NCI-H1417 treated with DMSO at 0.1 percent for 48 hours (cell line): Measurements from ENCODE around the gene SAFB2.
A peak's percentile ranks its signal among the peaks of the same experiment; 100 is the strongest.

Source experiments
- DNase-seq: peaks from one replicate; lab custom pipeline; 2025; lab: John Stamatoyannopoulos, UW

Gene SAFB2

GRCh38 chr19:5607318-5608275, 15.0 kb downstream of the SAFB2 start:
- DNase-seq: no peak

GRCh38 chr19:5605362-5605761, 17.2 kb downstream of the SAFB2 start:
- DNase-seq: no peak

DNA sequence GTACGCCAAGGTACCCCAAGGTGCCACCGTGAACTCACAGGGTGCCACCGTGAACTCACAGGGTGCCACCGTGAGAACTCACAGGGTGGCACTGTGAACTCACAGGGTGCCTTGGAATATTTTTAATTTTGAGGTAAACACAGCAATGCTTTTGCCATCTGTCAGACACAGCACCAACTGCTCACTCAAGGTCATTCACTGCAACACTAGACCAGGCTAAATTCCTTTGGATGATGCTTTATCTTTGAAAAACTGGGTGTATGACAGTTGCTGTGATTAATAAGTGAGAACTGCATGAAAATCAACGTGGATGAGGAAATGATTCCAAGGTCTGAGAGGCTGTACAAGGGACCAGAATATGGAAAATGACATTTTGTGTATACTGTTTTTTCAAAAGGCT, 18.9 kb downstream of the SAFB2 start:
- DNase-seq: no peak

- no peak for DNase-seq
These were observed 21.8 kb downstream of the SAFB2 start for GRCh38 chr19:5600797-5601196.

GRCh38 chr19:5595745-5596144, 26.8 kb downstream of the SAFB2 start:
- DNase-seq: no peak

GRCh38 chr19:5595129-5595528, 27.4 kb downstream of the SAFB2 start:
- DNase-seq: no peak

DNA sequence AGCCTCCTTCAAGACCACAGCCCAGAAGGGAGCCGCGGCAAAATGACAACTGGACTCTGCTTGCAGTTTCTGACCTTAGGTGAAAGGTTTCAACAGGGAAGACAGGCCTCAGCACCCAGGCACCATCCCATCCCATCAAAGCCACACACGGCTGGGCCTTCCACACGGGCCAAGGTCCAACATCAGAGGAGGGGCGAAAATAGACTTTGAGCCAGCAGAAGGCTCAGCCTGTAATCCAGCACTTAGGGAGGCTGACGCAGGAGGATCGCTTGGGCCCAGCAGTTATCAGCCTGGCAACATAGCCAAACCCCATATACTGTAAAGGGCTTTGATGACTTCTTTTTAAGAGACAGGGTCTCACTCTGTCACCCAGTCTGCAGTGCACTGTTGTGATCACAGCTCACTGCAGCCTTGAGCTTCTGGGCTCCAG, 28.0 kb downstream of the SAFB2 start:
- no peak for DNase-seq

DNA sequence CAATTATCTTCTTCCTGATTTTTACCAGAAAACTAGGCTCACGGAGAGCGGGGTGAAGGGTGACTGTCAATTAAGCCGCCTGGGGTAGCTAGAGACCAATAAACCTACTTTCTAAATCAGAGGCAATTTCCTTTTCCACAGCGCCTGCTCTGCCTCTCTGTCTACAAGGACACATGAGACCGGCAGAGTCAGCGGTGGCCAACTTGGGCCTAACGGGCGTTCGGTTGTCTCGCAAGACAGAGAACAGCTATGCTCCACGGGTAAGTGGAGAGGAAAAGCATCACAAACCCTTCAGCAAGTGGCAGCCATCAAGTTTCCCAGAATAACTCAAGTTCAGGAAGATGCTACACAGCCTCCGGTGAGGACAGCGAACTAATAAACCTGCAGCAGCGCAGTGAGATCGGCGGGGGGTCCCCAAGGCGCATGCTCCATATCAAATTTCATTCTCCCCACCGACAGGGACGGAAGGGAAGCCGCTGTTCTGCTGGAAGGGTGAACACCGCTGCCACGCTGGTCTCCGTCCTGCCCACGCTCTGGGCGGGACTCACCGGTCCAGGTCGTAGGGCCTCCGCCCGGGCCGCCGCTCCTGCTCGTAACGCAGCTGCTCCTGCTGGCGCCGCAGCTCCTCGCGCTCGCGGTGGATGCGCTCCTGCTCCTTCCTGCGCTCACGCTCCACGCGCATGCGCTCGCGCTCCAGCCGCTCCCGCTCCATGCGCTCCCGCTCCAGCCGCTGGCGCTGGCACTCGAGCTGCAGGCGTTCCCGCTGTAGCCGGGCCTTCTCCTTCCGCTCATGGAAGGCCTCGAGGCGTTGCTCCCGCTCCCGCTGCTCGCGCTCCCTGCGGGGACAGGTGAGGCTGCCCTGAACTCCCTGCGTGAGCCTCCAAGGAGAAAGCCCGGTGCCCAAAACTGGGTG, 29.0 kb downstream of the SAFB2 start:
- no peak for DNase-seq

DNA sequence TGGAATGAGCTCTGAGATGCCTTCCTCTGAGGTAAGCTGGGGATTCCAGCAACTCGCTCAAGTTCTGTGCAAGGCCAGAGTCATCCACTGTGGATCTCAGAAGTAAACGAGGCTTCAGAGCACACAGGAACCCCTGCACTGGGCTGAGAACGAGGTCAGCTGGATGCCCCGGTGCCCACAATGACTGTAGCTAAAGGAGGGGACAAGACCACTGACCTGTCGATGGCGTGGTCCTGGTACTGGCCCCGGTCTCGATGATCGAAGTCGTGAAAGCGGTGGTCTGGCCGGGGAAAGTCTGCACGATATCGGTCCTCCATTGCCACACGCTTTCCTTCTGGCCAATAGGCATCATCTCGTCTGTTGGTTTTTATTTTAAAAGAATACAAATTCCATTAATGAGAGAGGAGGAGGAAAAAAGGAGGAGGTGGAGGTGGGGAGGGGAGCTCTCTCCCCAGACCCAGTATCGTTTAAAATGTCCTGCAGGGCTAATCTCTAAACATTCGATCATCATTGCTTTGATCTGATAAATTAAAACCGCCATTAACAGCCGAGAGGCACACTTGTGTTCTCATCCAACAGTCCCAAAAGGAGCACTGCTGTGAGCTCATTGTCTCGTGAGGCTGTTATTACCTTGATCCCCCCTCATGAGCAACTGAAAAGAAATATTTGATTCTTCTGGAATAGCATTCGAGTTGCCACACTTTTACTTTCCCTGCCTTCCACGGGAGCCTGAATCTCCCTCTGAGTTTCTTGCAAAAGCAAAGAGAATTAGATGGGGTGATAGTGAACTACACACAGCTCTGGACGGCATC, 29.8 kb downstream of the SAFB2 start:
- no peak for DNase-seq

DNA sequence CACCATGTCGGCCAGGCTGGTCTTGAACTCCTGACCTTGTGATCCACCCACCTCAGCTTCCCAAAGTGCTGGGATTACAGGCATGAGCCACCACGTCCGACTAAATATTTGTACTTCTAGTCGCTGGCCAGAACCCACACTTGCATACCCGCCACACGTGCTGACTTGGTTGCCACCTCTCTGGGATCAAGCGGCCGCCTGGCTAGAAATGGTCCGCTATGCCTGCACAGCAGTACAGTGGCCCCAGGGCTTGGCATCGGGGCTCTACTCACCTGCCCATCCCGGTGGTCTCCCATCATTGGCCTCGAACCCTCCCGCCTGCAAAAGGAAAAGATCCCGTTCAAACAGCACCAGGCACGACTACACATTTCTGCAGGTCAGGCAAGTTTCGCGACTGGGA, 31.1 kb downstream of the SAFB2 start:
- DNase-seq: no peak

- DNase-seq: no peak
These were observed 31.8 kb downstream of the SAFB2 start for GRCh38 chr19:5590865-5591154.

GRCh38 chr19:5590151-5590864, 32.3 kb downstream of the SAFB2 start:
- DNase-seq: no peak

- no peak for DNase-seq
These were observed 33.5 kb downstream of the SAFB2 start for GRCh38 chr19:5588906-5589676.

- DNase-seq: no peak
These were observed 34.1 kb downstream of the SAFB2 start for GRCh38 chr19:5588441-5588840.

- no peak for DNase-seq
These were observed 34.9 kb downstream of the SAFB2 start for GRCh38 chr19:5587661-5588060.

GRCh38 chr19:5587071-5587455, 35.5 kb downstream of the SAFB2 start:
- no peak for DNase-seq

GRCh38 chr19:5586300-5587070, 36.1 kb downstream of the SAFB2 start:
- no peak for DNase-seq

DNA sequence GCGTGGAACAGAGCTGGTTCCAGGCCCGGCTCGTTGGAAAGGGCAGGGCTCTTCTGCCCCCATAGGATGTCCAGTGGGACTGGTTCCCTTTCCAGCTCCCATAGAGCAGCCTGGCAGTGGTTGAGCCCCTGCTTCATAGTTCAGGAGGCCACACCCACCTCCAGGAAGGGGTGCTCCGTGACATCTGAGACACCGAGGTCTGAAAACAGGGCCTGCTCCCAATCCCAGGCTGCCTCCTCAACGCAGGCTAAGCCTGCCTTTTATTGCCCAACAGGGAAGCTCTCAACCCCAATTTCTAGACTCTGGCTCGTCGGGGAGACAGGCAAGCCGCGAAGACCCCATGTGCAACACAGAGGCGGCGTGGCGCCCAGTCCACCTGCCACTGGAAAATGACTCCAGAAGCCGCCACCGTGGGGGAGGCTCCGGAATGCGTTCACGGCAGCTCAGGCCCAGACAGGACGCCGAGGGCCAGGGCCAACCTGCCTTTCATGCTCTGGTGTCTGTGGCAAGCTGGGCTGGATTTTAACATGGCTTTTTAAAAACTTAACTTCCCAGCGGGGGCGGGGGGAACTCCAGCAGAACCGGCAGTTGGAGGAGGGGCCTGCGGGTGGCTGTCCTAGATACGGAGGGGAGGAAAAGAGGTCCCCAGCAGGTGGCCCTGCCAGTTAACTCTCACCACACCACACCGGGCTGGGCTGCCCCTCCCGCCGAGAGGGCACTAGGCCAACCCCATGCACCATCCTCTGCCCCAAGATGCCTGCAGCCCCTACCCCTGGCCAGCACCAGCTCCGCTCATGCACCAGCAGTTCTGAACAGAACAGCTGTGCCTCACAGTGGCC, 36.9 kb downstream of the SAFB2 start:
- no peak for DNase-seq

DNA sequence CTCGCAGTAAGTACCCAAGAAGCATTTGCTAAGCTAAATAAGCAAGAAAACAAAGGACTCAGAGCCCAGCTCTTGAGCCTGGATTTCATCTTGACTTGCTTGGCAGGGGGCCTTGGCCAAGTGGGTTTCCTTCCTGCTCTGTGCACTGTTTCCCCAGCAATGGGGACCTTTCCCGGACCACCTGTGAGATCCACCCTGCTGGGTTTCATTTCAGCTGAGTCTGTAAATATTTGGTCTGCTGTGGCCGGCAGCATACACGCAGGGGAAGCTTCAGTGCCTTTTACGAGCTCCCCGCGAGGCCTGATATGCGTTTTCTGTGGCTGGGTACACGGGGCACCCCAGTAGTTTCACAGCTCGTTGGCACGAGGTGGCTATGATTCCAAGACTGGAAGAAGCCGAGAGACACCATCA, 42.4 kb downstream of the SAFB2 start:
- peak; percentile 44 for DNase-seq
